Retinal pigment epithelial cell (primary cell): Measurements from ENCODE around the gene SYNE2.

Experiments used
- DNase-seq: peaks from one replicate; pipeline ENCODE4 v3.0.0-alpha.2; 2010; ENCODE audit warnings: low read depth
- H3K4me3 ChIP-seq: 2 replicates; pipeline ENCODE4 v1.5.1; 2011; ENCODE audit warnings: mild to moderate bottlenecking, low read length, control low read depth, moderate library complexity
- TF ChIP-seq, protein P1 (sequence below): conservative IDR thresholded peaks from 2 replicates; pipeline ENCODE4 v1.5.1; 2011; ENCODE audit warnings: low read depth, low read length, control low read depth, inconsistent platforms

The SYNE2 gene

DNA sequence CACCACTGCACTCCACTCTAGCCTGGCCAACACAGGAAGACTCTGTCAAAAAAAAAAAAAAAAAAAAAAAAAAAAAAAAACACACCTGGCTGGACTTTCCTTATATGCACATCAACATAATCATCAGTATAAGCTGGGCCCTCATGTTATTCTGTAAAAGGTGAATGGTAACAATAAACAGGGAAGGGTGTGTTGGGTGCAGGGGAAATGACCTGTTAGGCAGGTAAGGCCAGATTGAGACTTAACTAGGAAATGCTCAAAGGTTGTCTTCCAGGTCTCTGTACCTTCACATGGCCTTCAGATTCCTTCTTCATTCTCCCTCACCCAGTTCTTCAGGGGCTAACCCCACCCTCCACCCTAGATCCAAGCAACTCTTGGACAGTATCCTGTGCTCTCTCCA lies 393.9 kb downstream of the SYNE2 start:
- TF ChIP-seq, protein P1, sequence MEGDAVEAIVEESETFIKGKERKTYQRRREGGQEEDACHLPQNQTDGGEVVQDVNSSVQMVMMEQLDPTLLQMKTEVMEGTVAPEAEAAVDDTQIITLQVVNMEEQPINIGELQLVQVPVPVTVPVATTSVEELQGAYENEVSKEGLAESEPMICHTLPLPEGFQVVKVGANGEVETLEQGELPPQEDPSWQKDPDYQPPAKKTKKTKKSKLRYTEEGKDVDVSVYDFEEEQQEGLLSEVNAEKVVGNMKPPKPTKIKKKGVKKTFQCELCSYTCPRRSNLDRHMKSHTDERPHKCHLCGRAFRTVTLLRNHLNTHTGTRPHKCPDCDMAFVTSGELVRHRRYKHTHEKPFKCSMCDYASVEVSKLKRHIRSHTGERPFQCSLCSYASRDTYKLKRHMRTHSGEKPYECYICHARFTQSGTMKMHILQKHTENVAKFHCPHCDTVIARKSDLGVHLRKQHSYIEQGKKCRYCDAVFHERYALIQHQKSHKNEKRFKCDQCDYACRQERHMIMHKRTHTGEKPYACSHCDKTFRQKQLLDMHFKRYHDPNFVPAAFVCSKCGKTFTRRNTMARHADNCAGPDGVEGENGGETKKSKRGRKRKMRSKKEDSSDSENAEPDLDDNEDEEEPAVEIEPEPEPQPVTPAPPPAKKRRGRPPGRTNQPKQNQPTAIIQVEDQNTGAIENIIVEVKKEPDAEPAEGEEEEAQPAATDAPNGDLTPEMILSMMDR: no peak
- no peak overlapping the region for H3K4me3 ChIP-seq
- DNase-seq: no peak

DNA sequence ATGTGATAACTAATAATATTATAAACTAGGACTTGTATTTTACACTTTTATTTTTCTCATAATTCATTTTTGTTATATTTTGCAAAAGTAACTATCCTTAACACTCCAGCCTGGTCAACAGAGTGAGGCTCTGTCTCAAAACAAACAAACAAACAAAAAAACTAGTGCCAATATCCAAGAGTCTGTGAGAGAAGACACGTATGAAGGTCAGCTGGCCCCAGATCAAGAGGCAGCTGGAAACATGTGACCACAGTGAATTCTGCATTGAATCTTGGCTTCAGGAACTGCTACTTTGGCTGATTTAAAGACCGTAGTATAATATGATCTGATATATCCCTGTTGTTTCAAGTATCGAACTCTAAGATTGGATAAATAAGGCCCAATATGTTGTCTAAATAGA lies 394.4 kb downstream of the SYNE2 start:
- TF ChIP-seq, protein P1: no peak
- no peak overlapping the region for H3K4me3 ChIP-seq
- DNase-seq: no peak

DNA sequence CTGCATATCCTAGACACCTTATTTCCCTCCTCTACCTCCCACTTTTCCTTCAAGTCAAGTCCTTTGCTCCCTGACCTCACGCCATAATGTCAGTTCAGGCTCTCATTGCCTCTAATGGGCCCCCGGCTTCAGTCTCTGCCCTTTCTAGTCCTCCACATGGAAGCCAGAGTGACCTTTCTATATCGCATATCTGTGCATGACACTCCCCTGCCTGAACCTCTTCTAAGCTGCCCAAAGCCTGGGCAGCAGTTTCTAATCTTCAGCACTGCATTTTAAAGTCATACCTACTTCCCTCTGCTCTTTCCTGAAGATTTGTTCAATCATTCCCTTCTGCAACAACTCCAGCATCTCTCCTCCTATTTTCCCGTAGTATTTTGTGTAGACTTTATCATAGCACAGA lies 395.9 kb downstream of the SYNE2 start:
- no peak for DNase-seq
- no peak overlapping the region for H3K4me3 ChIP-seq
- TF ChIP-seq, protein P1: no peak

DNA sequence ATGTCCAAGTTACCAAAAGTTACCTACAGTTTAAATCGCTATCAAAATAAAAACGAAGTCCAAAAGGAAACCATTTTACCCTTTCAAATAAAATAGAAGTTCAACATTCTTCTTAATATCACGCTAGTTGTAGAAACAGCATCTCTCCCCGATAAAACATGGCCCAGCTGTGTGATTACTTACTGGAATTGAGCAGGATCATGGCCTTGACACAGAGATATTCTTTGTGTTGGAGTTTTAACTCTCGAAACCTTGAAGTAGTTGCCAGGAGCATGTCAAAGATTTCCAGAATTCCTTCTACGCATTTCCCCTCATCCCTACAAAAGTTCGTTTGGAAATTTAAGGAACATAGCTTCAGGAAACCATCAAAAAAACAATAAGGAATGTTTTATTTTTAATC lies 396.6 kb downstream of the SYNE2 start:
- H3K4me3 ChIP-seq: no peak overlapping the region
- DNase-seq: no peak
- TF ChIP-seq, protein P1: no peak

DNA sequence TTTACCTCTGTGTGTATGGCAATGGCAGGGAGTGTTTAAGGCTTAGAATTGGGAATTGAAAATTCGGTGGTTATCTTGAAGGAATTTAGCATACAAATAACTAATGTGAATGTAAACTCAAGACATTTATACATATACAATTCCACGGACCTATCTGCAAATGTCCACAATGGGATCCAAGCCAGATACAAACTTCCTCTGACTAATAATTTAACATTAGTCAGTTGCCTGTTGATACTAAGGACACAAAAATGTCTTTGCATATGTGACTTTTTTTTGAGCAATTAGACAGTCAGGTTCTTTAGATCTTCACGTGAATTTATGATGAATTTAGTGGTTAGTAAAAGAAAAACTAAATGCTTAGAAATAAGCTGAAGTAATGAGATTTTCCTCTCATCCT lies 400.9 kb downstream of the SYNE2 start:
- H3K4me3 ChIP-seq: no peak overlapping the region
- TF ChIP-seq, protein P1: no peak
- DNase-seq: no peak

DNA sequence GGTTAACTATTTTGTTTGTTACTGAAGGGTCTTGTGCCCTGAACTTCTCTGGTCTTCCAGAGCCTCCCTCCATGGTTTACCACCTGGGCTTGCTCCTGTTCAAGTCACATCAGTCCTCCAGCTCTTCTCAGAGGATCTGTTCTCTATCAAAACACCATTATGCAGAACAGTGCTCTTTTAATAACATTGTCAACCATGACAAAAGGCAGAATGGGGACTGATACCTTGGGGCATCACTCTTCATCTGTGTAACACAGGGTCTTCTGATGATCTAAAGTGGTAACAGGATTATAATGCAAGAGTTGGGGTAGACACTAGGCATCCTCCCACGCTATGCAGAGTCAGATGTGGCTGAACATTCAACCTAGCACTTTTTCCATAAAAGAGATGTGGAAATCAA lies 403.0 kb downstream of the SYNE2 start:
- DNase-seq: no peak
- H3K4me3 ChIP-seq: no peak overlapping the region
- TF ChIP-seq, protein P1: no peak

DNA sequence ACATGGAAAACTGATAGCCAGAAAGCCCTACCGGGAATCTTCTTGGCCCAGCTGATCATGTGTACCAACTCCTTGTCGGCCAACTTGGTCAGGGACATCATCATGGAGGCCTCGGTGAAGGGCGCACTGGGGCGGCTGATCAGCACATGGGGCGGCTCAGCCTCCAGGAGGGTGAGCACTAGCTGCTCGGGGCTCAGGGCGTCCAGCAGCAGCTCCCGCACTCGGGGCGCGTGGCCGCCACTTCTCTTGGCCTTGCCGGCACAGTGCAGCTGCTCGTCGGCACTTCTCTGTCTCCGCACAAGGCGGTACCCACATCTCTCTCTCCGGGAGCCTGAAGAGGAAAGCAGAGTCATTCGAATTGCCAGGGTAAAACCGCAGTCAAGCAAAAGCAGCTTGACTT lies 407.6 kb downstream of the SYNE2 start:
- H3K4me3 ChIP-seq: no peak overlapping the region
- TF ChIP-seq, protein P1: no peak
- DNase-seq: no peak
